Thoracic aorta (tissue), 2 donors: ENCODE results near the gene TRIM29. TPM values are rescaled to one million over a fixed set of nuclear protein-coding genes. Genes with fewer than 3 reads are reported as not detected.

ENCODE experiments used
- ATAC-seq: fragments of 150-250 bp; one replicate; pipeline ENCODE4 v1.8.0; 2017; ENCODE audit warnings: low read depth; ENCODE audit not compliant: insufficient number of reproducible peaks, low FRiP score
- DNase-seq: peaks from one replicate; pipeline ENCODE4 v3.0.0-alpha.2; 2020; ENCODE audit warnings: low spot score
- H3K27ac ChIP-seq, 2 donors: fragments of 200-600 bp; sonication (generic); 1 replicate in 1 of 2; 2 replicates in 1 of 2; pipeline ENCODE4 v1.5.1; 2016; ENCODE audit warnings: mild to moderate bottlenecking in 2 of 2, moderate library complexity in 2 of 2
- H3K27me3 ChIP-seq: fragments of 200-600 bp; sonication (generic); replicated peaks from 2 replicates; pipeline ENCODE4 v1.6.0; 2016; ENCODE audit warnings: mild to moderate bottlenecking; ENCODE audit not compliant: insufficient read depth
- H3K36me3 ChIP-seq: fragments of 200-600 bp; sonication (generic); one replicate; pipeline ENCODE4 v1.5.1; 2016
- H3K4me1 ChIP-seq, 2 donors: fragments of 200-600 bp; sonication (generic); 1 replicate in 1 of 2; 2 replicates in 1 of 2; pipeline versions ENCODE4 v1.5.1 to v1.6.0; 2016; ENCODE audit warnings: low read depth in 2 of 2, mild to moderate bottlenecking in 1 of 2; ENCODE audit not compliant: control insufficient read depth in 1 of 2
- H3K4me3 ChIP-seq: fragments of 200-600 bp; sonication (generic); 2 replicates; pipeline ENCODE4 v1.5.1; 2016; ENCODE audit warnings: mild to moderate bottlenecking
- H3K9me3 ChIP-seq: fragments of 200-600 bp; sonication (generic); 2 replicates; pipeline ENCODE4 v1.5.1; 2016
- CTCF ChIP-seq: fragments of 200-600 bp; sonication (generic); IDR thresholded peaks from one replicate; pipeline ENCODE4 v1.5.1; 2019; ENCODE audit warnings: antibody characterized with exemption
- total RNA-seq, 2 donors: library from RNA; depleted of rRNA; stranded (reverse); fragments of >200 nt; gene quantifications; one replicate each; pipeline versions ENCODE4 v1.1.0 to v1.2.3, GENCODE V29; 2016

The TRIM29 gene
- total RNA-seq, 2 donors from 2014 or later = 0.49 to 2.7 TPM

GRCh38 chr11:120098503-120099020, 39.4 kb downstream of the TRIM29 start:
- Histone ChIP-seq H3K4me1 (no peaks in the 10 kb centered on the region), H3K4me3 (no peak overlapping the region), H3K27ac (no peak overlapping the region), H3K27me3 (no peaks in the 10 kb centered on the region), H3K9me3 (no peaks in the 10 kb centered on the region), H3K36me3 (no peaks in the 10 kb centered on the region)
- TF ChIP-seq CTCF = no peak
- DNase-seq (no peak), ATAC-seq (no peak)

- H3K9me3 ChIP-seq = no peaks in the 10 kb centered on the region
- H3K36me3 ChIP-seq = no peaks in the 10 kb centered on the region
- ATAC-seq (no peak), DNase-seq (no peak)
- no peak for TF ChIP-seq CTCF
- no peak overlapping the region for H3K4me3 ChIP-seq
- peaks cover 4 to 7% of the 10 kb centered on the region in 2 donors for H3K4me1 ChIP-seq
- no peaks in the 10 kb centered on the region for H3K27me3 ChIP-seq
- H3K27ac ChIP-seq = no peak overlapping the region
Observed at GRCh38 chr11:120097721-120098385, 40.1 kb downstream of the TRIM29 start.

GRCh38 chr11:120096369-120097191, 41.3 kb downstream of the TRIM29 start:
- H3K36me3 ChIP-seq = no peaks in the 10 kb centered on the region
- no peaks in the 10 kb centered on the region for H3K9me3 ChIP-seq
- TF ChIP-seq CTCF = no peak
- H3K27ac ChIP-seq = no peak overlapping the region
- no peak overlapping the region for H3K4me3 ChIP-seq
- H3K4me1 ChIP-seq = peaks cover 11 to 19% of the 10 kb centered on the region in 2 donors
- DNase-seq = no peak
- no peak for ATAC-seq
- no peaks in the 10 kb centered on the region for H3K27me3 ChIP-seq

- Histone ChIP-seq H3K9me3 (no peaks in the 10 kb centered on the region), H3K4me1 (peaks cover 16 to 30% of the 10 kb centered on the region in 2 donors), H3K27me3 (no peaks in the 10 kb centered on the region), H3K4me3 (no peak overlapping the region), H3K27ac (no peak overlapping the region), H3K36me3 (no peaks in the 10 kb centered on the region)
- TF ChIP-seq CTCF = no peak
- DNase-seq (no peak), ATAC-seq (no peak)
Observed at GRCh38 chr11:120095516-120095915, 42.4 kb downstream of the TRIM29 start.

GRCh38 chr11:120091701-120092100, 46.2 kb downstream of the TRIM29 start:
- ATAC-seq (no peak), DNase-seq (no peak)
- Histone ChIP-seq H3K4me3 (no peak overlapping the region), H3K27ac (peak overlapping the region; percentile 55 to 74), H3K27me3 (no peaks in the 10 kb centered on the region), H3K9me3 (no peaks in the 10 kb centered on the region), H3K36me3 (no peaks in the 10 kb centered on the region), H3K4me1 (peaks cover 23 to 54% of the 10 kb centered on the region in 2 donors)
- no peak for TF ChIP-seq CTCF
